HG03280 (cell line): Measurements from ENCODE around the gene PHLDB1.
"Not testable (repeated sequence)": the region's sequence is repeated elsewhere in the genome, so short reads cannot be mapped to it uniquely, and the experiment has no call there.

Experiments used
- ATAC-seq: cut with Tn5 transposase; IDR thresholded peaks from one replicate; pipeline ENCODE4 v1.9.1; 2021; ENCODE audit warnings: mild to moderate bottlenecking, moderate library complexity; ENCODE audit not compliant: unreplicated experiment

PHLDB1 gene

GRCh38 chr11:118657709-118658428 lies 50.5 kb downstream of the PHLDB1 start:
- ATAC-seq: no peak

- no peak for ATAC-seq
Measured at GRCh38 chr11:118658429-118659313, 51.3 kb downstream of the PHLDB1 start.

- ATAC-seq: peak; percentile 78
Measured at GRCh38 chr11:118659314-118659952, 52.0 kb downstream of the PHLDB1 start.

- no peak for ATAC-seq
Measured at GRCh38 chr11:118659953-118660680, 52.7 kb downstream of the PHLDB1 start.

- no peak for ATAC-seq
Measured at GRCh38 chr11:118660681-118661424, 53.4 kb downstream of the PHLDB1 start.

- no peak for ATAC-seq
Measured at GRCh38 chr11:118661425-118662301, 54.2 kb downstream of the PHLDB1 start.

GRCh38 chr11:118662401-118663271 lies 55.2 kb downstream of the PHLDB1 start:
- ATAC-seq: no peak

- ATAC-seq: no peak
Measured at GRCh38 chr11:118663381-118663780, 56.0 kb downstream of the PHLDB1 start.

- no peak for ATAC-seq
Measured at GRCh38 chr11:118663902-118664301, 56.5 kb downstream of the PHLDB1 start.

GRCh38 chr11:118666371-118666770 lies 59.0 kb downstream of the PHLDB1 start:
- no peak for ATAC-seq

GRCh38 chr11:118670063-118670462 lies 62.6 kb downstream of the PHLDB1 start:
- no peak for ATAC-seq

GRCh38 chr11:118671254-118671653 lies 63.8 kb downstream of the PHLDB1 start:
- no peak for ATAC-seq

GRCh38 chr11:118672846-118673245 lies 65.4 kb downstream of the PHLDB1 start:
- ATAC-seq: no peak

GRCh38 chr11:118673361-118674081 lies 66.1 kb downstream of the PHLDB1 start:
- ATAC-seq: no peak

- no peak for ATAC-seq
Measured at GRCh38 chr11:118674082-118674435, 66.6 kb downstream of the PHLDB1 start.

GRCh38 chr11:118677977-118678376 lies 70.6 kb downstream of the PHLDB1 start:
- no peak for ATAC-seq

GRCh38 chr11:118678908-118679307 lies 71.5 kb downstream of the PHLDB1 start:
- not testable (repeated sequence) for ATAC-seq

GRCh38 chr11:118679483-118679882 lies 72.1 kb downstream of the PHLDB1 start, which contains the start of gene TREH:
Gene TREH, minus strand, starts transcription at chr11:118679650. Its CDS starts 23 bp downstream, at chr11:118679627.
- ATAC-seq: no peak
